ENCODE results near the gene TBC1D22A. TPM values are rescaled to one million over a fixed set of nuclear protein-coding genes. Genes with fewer than 3 reads are reported as not detected.

TBC1D22A gene
- polyA plus RNA-seq, 1 donor (not counting 4 experiments of a cell fraction or from before 2014, with no cell fraction given): 20.9 TPM

DNA sequence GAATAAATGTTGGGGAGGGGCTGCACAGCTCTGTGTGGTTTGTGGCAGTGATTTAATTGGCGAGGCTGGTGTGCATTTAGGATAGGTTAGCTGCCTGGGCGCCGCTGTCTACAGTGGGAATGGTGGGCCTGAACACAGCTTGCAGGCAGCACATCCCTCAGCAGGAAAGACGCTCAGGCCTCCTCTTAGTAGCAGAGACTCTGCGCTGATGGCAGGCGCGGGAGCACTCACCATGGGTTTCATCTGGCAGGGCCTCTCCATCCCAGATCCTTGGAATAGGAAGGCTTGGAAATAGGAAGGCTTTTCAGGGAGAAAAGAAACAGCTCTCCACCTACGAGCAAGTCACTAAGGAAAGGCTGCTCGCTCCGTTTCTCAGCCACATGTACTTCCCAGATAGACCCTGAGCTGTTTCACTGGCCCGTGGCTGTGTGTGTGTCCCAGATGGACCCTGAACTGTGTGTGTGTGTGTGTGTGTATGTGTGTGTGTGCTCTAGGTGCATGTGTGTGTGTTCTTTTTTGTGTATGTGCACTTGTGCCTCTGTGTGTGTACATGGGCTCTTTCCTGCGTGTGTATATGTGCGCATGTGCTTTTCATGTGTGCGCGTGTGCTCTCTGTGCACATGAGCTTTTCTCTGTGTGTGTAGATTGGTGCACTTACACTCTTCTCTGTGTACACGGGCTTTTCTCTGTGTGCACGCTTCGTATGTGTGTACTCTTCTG lies 144.0 kb downstream of the TBC1D22A start:
- DNase-seq (ENCODE audit: low read depth, low spot score) (no peak), FAIRE-seq (no peak)
- Histone ChIP-seq H3K27me3 (ENCODE audit: control insufficient read depth, extremely low read depth, insufficient read depth, low read length) (no peaks in the 10 kb centered on the region), H2AFZ (ENCODE audit: control insufficient read depth, low read length) (no peak overlapping the region), H3K27ac (ENCODE audit: control insufficient read depth, insufficient read depth, low read length) (no peak overlapping the region), H3K4me2 (ENCODE audit: control insufficient read depth, extremely low read depth, insufficient read depth, low read depth, low read length) (no peak overlapping the region), H3K36me3 (ENCODE audit: control insufficient read depth in 2 of 2, extremely low read depth in 1 of 2, insufficient read depth in 2 of 2, low read length in 2 of 2) (peaks cover 8 to 12% of the 10 kb centered on the region in 2 experiments), H3K9me1 (ENCODE audit: control insufficient read depth, extremely low read depth, insufficient read depth, low read length) (no peaks in the 10 kb centered on the region), H3K9ac (ENCODE audit: control insufficient read depth, extremely low read depth, insufficient read depth, low read length) (no peak overlapping the region), H3K9me3 (ENCODE audit: control insufficient read depth, low read depth, low read length) (no peaks in the 10 kb centered on the region), H3K79me2 (ENCODE audit: control insufficient read depth, insufficient read depth, low read length) (peaks cover 5% of the 10 kb centered on the region), H3K4me1 (ENCODE audit: control insufficient read depth, extremely low read depth, insufficient read depth, low read length) (no peaks in the 10 kb centered on the region), H3K4me3 (ENCODE audit: control insufficient read depth in 2 of 3, extremely low read depth in 1 of 3, insufficient read depth in 2 of 3, low read depth in 1 of 3, low read length in 3 of 3) (no peak overlapping the region), H4K20me1 (ENCODE audit: control insufficient read depth, extremely low read depth, insufficient read depth, low read length) (no peaks in the 10 kb centered on the region)
- no peak for TF ChIP-seq EZH2 (IDR thresholded peaks at IDR 0.05; ENCODE audit: low read length)
- TF ChIP-seq, protein P1, sequence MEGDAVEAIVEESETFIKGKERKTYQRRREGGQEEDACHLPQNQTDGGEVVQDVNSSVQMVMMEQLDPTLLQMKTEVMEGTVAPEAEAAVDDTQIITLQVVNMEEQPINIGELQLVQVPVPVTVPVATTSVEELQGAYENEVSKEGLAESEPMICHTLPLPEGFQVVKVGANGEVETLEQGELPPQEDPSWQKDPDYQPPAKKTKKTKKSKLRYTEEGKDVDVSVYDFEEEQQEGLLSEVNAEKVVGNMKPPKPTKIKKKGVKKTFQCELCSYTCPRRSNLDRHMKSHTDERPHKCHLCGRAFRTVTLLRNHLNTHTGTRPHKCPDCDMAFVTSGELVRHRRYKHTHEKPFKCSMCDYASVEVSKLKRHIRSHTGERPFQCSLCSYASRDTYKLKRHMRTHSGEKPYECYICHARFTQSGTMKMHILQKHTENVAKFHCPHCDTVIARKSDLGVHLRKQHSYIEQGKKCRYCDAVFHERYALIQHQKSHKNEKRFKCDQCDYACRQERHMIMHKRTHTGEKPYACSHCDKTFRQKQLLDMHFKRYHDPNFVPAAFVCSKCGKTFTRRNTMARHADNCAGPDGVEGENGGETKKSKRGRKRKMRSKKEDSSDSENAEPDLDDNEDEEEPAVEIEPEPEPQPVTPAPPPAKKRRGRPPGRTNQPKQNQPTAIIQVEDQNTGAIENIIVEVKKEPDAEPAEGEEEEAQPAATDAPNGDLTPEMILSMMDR (optimal IDR thresholded peaks at IDR 0.05 in 1 of 3, IDR thresholded peaks at IDR 0.05 in 1 of 3, conservative IDR thresholded peaks at IDR 0.05 in 1 of 3; ENCODE audit: extremely low read depth in 1 of 3, insufficient read depth in 2 of 3, low read length in 3 of 3): no peak
- dilution Hi-C loops (cut with MboI; ENCODE audit: extremely low pct_ligation_motif_present, low sequenced_read_pairs): no loop called here

DNA sequence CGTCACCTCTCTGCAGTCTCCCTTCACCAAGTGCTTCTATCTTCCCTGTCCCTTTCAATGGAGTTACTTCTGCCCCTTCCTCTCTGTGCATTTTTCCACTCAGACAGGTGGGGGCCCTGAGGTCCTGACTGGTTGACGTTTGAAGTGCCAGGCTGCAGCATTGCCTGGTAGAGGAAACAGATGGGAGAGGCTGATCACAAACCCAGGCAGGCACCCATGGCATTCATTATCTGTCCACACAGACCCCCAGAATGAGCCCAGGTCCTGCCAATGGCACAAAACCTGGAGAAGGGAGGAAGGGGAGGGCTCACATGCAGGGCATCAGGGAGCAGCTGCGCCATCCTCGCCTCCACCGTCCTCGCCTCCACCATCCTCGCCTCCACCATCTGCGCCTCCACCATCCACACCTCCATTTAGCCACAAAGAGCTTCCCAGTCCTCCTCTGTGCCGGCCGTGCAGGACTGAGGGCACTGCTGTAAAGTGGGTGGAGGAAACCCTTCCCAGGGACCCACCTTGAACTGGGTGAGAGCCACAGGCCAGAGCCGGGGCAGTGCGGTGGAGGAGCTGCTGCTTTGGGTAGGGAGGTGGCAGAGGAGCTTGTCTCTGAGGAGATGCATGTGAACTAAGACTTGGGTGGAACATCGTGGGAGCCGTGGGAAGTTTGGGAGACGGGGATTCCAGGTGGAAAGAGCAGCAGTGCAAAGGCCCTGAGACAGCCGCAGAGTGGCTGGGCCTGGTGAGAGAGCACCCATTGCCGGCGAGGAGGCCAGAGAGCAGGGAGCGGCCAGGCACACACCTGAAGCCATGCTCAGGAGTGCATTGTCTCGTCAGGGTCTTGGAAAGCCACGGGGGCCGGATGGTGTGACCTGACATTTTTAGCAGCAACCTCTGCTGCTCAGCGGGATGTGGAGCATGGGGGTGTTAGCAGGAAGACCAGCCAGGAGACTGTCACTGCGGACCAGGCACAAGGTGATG lies 145.1 kb downstream of the TBC1D22A start:
- Histone ChIP-seq H3K9ac (ENCODE audit: control insufficient read depth, extremely low read depth, insufficient read depth, low read length) (no peak overlapping the region), H3K27ac (ENCODE audit: control insufficient read depth, insufficient read depth, low read length) (no peak overlapping the region), H3K9me1 (ENCODE audit: control insufficient read depth, extremely low read depth, insufficient read depth, low read length) (no peaks in the 10 kb centered on the region), H3K27me3 (ENCODE audit: control insufficient read depth, extremely low read depth, insufficient read depth, low read length) (no peaks in the 10 kb centered on the region), H3K36me3 (ENCODE audit: control insufficient read depth in 2 of 2, extremely low read depth in 1 of 2, insufficient read depth in 2 of 2, low read length in 2 of 2) (peaks cover 0 to 13% of the 10 kb centered on the region in 2 experiments), H2AFZ (ENCODE audit: control insufficient read depth, low read length) (no peak overlapping the region), H4K20me1 (ENCODE audit: control insufficient read depth, extremely low read depth, insufficient read depth, low read length) (no peaks in the 10 kb centered on the region), H3K4me3 (ENCODE audit: control insufficient read depth in 2 of 3, extremely low read depth in 1 of 3, insufficient read depth in 2 of 3, low read depth in 1 of 3, low read length in 3 of 3) (no peak overlapping the region), H3K4me2 (ENCODE audit: control insufficient read depth, extremely low read depth, insufficient read depth, low read depth, low read length) (no peak overlapping the region), H3K9me3 (ENCODE audit: control insufficient read depth, low read depth, low read length) (no peaks in the 10 kb centered on the region), H3K79me2 (ENCODE audit: control insufficient read depth, insufficient read depth, low read length) (peaks cover 5% of the 10 kb centered on the region), H3K4me1 (ENCODE audit: control insufficient read depth, extremely low read depth, insufficient read depth, low read length) (no peaks in the 10 kb centered on the region)
- FAIRE-seq: no peak
- DNase-seq (ENCODE audit: low read depth, low spot score): no peak
- dilution Hi-C loops (cut with MboI; ENCODE audit: extremely low pct_ligation_motif_present, low sequenced_read_pairs): no loop called here
- TF ChIP-seq EZH2 (IDR thresholded peaks at IDR 0.05; ENCODE audit: low read length): no peak
- TF ChIP-seq, protein P1 (optimal IDR thresholded peaks at IDR 0.05 in 1 of 3, IDR thresholded peaks at IDR 0.05 in 1 of 3, conservative IDR thresholded peaks at IDR 0.05 in 1 of 3; ENCODE audit: extremely low read depth in 1 of 3, insufficient read depth in 2 of 3, low read length in 3 of 3): no peak

Measured in keratinocyte (primary cell).